GM18870 (cell line): ENCODE data around the gene PTPRC.

ENCODE experiments used
- ATAC-seq: cut with Tn5 transposase; IDR thresholded peaks from one replicate; pipeline ENCODE4 v1.9.1; 2021; ENCODE audit warnings: moderate library complexity; ENCODE audit not compliant: unreplicated experiment

Gene PTPRC

DNA sequence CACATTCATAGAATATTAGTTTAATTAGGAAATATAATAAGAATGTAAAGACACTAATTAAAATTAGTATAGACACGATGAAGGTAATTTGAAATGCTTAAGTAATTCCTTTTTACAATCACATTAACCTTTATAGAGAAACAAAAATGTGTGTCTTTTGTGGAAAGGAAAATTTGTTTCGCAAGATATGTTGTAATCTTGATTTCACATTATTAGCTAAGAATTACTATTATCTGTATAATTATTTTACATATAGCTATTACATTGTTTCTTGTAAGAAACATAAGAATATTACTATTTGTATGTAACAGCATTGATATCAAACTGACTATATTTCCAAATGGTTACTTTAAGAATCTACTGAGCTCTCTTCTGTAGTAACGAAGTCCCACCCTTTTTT, 111.2 kb downstream of the PTPRC start:
- ATAC-seq: no peak

DNA sequence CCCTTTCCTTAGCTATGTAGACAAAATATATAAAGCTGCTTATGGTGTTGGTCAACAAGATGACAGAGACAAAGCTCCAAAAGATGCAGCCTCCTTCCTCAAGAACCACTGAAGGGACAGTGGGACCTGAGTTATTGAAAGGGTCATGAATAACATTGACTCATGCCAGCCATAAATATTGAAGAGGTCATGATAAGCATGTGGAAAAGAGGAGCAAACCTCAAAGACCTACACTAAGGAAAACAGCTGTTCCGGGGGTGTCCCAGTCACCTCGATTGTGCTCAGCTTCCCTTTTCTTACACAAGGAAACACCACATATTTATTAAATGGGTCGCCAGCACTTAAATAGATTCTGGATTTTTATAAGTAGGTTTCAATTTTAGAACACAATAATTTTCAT, 112.9 kb downstream of the PTPRC start:
- no peak for ATAC-seq

DNA sequence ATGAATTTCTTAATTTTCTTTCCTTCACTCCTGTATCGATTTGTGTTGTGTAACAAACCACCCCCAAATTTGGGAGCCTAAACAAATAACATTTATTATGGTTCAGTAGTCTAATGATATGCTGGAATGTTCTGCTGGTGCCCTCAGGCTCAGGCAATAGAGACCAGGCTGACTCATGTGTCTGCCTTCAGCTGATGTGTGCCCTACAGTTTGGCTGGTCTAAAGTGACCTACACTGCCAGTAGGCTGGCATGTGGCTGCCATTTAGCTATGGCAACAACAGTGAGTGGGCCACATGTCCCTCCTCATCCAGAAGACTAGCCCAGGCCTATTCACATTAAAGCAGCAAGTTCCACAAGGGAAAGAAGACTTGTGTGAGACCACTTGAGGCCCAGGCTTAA, 115.8 kb downstream of the PTPRC start:
- no peak for ATAC-seq

DNA sequence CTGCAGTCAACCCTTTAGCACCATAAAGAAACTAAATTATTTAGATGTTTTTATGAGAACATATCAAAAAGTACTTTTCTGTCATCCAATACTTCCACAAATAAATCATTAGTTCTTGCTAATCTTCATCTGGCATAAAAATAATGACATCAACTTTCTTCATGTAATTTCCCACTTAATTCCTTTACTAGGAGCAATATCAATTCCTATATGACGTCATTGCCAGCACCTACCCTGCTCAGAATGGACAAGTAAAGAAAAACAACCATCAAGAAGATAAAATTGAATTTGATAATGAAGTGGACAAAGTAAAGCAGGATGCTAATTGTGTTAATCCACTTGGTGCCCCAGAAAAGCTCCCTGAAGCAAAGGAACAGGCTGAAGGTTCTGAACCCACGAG, 116.9 kb downstream of the PTPRC start:
- no peak for ATAC-seq

DNA sequence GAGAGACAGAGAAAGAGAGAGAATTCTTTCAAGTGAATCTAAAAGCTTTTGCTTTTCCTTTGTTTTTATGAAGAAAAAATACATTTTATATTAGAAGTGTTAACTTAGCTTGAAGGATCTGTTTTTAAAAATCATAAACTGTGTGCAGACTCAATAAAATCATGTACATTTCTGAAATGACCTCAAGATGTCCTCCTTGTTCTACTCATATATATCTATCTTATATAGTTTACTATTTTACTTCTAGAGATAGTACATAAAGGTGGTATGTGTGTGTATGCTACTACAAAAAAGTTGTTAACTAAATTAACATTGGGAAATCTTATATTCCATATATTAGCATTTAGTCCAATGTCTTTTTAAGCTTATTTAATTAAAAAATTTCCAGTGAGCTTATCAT, 117.6 kb downstream of the PTPRC start:
- no peak for ATAC-seq

DNA sequence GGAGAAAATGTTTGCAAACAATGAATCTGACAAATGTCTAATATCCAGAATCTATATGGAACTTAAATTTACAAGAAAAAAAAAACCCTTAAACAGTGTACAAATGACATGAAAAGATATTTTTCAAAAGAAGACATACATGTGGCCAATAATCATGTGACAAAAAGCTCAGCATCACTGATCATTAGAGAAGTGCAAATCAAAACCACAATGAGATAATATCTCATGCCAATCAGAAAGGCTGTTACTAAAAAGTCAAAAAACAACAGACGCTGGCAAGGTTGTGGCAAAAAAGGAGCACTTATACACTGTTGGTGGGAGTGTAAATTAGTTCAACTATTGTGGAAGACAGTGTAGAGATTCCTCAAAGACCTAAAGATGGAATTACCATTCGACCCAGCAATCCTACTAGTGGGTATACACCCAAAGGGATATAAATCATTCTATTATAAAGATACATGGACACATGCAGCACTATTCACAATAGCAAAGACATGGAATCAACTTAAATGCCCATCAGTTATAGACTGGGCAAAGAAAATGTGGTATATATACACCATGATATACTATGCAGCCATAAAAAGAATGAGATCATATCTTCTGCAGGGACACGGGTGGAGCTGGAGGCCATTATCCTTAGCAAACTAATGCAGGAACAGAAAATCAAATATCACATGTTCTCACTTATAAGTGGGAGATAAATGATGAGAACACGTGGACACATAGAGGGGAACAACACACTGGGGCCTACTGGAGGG, 123.2 kb downstream of the PTPRC start:
- ATAC-seq: no peak

DNA sequence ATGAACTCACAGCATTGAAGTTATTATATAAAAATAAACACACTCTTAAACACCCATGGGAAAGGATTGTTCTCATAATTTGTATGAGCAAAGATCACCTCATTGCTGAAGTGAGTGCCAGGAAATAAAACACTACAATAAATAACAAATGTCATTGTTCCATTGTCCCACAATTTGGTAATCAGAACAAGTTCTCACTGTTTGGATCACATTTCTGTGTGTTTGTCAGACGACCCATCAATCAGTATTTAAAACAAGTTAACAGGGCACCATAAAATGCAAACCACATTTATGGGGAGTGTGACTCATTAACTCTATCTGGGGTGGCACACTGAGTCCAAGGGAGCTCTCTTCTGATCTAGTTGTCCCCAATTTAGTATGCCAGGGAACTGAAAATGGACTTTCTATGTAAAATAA, 124.5 kb downstream of the PTPRC start:
- ATAC-seq: no peak

DNA sequence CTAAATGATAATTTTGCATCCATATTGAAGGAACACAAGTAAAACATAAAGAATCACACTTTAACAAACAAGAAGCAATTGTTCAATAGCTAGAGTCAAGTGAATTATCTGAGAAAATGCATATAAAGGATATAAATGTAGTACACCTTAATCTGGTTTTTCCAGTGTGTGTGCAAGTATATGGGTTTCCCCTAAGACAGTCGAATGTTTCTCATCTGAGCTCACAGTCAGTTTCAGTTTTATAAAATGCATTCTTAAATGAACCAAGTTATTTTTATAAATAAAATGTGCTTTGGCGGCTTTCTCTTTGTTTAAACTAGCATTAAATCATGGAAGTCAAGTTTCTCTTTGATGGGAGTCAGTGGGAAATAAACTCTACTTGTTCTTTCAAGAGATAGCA, 125.9 kb downstream of the PTPRC start:
- ATAC-seq: no peak

DNA sequence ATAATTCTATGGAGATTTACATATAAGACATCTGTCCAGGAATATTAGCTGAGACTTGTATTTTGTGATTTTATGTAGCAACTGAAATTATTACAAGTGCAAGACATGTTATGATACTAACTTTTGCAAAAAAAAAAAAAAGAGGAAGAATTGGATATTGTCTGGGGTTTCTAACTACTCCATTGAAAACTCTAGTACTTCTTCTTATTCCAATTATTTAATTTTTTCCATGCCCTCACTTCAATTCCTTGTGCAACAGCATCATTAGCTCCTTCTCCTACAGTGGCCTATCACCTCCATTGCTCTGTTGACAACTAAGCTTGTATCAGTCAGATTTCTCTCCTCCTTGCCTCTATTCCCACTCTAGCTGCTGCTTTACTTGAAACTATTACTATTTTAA, 126.6 kb downstream of the PTPRC start:
- ATAC-seq: no peak

DNA sequence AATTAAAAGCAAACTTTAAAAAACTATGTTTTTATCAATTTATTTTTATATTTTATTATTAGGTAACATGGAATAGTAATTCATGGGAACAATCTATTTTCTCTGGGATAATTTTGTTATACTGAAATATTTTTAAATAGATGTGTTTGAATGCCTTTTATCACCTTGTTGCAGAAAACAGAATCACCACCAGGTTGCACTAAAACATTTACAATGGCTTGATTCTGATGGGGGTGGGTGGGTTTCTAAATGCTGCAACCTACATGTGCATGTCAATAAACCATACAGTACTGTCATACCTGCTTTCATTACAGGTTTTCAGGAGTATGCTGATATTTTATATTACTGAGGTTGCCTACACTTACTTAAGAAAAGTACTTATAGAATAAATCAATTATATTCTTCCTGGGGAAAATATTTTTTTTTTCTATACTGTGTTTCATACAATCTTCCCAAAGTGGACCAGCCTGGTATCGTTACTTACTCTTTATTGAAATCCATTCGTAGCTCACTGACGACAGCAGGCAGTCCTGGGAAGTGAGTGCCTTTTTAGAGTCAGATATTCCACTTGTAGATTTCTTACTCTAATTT, 132.8 kb downstream of the PTPRC start:
- no peak for ATAC-seq

DNA sequence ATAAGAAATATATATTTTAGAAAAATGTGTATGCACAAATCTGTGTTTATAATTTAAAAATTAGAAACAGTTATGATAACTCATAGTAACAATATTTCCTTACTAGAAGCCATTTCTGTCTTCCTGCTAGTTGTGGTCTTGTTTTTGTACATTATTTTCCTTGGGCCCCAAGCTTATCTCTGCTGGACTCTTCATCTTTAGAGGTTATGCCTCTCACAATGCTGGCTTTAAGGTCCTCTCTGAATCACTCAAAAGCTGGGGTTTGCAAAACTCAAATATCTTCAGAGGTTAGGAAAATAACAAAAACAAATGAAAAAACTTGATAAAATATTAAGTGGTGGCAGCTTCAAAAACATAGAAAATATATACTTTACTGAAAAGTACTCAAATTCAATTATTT, 133.8 kb downstream of the PTPRC start:
- ATAC-seq: no peak

DNA sequence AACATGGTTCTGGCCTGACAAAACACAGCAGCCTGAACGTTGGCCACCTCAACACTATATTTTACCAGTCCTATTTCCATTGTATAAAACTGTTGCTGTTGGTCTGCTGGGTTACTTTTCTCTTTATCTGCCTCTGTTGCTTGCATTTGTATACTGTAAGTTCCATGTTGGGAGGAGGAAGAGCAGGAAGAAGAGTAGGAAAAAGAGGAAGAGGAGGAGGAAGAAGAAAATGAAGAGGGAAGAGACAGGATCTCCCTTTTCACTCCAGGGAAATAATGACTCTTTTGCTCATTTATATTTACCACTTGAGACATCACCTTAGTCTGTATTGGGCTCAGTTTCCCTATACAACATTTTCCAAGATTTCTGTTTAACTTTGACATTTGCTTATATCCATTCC, 134.2 kb downstream of the PTPRC start:
- no peak for ATAC-seq

DNA sequence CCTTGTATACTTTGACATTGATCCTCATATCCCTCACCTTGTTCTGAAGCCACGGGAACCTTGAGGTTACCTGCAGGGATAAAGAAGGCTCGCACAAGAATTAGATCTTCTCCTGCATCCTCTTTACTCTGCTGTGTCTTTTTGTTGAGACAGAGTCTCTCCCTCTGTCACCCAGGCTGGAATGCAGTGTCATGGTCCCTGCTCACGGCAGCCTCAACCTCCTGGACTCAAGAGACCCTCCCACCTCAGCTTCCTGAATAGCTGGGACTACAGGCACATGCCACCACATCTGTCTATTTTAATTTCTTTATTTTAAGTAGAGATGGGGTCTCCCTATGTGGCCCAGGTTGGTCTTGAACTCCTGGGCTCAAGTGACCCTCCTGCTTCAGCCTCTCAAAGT, 134.7 kb downstream of the PTPRC start:
- no peak for ATAC-seq

DNA sequence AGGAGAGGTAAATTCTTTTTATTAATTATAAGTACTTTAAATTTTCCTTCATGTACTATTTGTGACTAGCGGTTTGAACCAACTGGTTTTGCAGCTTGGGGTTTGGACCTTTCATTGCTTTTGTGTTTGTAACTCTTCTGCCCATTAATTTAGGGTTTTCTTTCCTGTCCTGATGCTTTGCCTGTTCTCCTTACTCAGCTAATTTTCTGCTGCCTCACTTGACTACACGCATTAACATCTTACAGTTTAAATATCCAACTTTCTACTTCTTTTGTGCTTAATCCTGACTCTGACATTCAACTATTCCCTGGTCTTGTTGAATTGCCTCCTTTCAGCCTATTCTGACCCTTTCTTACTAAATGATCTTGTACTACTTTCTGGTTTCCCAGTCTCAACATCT, 135.6 kb downstream of the PTPRC start:
- no peak for ATAC-seq

DNA sequence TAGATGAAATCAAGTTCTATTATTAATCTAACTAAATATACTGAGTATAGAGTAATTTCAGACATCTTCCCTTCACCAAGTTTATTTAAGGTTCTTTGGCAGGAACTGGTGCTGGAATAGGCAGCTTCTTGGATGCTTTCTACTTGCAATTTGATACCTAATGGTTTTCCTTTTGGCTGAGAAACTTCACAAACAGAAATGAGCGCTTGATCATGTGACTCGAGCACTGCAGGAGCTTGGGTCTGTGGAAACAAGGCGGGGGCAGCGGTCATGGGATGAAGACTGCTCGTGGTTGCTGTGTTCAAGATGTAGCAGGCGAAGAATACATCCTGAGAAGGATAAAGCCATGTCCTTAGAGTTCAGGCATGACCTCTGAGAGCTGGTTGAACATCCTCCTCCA, 136.8 kb downstream of the PTPRC start:
- no peak for ATAC-seq

DNA sequence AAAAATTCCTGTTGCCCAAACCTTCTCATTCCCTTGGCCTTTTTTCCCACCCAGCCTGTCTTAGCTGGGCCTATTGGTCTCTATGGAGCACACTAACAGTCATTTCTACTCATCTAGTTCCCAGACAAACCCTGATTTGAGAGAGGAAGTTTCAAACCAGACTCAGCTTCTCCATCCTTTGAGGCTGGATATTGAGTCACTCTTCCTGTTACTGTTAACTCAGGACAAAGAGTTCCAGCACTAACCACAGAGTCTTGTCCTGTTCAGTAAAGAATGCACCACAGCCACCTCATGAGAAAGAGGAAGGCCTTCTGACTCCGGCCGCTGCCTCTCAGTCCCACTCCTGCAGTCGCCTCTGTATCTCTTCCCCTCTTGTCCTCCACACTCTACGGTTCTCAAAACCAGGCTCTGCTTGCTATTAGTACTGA, 137.8 kb downstream of the PTPRC start:
- no peak for ATAC-seq

DNA sequence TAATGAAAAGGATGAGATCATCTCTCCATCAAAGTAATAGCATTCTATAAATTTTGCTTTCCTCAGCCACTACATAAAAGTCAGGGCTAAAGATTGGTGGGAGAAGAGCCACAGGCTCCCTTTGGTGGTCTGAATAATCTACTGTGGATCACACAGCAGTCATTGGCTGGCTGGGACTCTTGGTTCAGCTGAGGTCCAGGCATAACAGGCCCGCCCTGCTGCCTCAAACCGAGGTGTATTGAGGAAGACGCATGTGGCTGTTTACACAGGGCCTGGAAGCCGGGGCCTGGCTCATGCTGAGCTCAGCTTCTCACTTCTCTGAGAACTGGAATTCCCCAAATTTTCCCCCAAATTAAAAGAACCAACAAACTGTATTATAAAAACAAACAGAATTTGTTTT, 139.2 kb downstream of the PTPRC start:
- no peak for ATAC-seq

DNA sequence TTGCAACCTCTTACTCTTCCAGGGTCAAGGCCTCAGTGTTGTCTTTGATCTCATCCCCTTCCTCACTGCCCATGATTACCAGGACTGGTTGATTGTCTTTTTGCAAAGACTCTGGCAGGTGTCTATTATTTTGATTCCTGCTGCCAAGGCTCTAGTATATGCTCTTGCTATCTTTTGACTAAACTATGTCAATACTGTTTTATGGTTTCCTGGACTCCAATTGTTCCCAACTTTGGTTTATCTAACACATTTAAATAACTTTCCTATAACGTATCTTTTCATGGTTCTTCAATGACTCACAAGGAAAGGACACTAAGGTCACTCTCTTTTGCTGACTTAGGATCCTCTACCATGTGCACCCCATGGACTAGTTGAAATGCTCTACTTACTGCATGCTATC, 141.5 kb downstream of the PTPRC start:
- no peak for ATAC-seq

DNA sequence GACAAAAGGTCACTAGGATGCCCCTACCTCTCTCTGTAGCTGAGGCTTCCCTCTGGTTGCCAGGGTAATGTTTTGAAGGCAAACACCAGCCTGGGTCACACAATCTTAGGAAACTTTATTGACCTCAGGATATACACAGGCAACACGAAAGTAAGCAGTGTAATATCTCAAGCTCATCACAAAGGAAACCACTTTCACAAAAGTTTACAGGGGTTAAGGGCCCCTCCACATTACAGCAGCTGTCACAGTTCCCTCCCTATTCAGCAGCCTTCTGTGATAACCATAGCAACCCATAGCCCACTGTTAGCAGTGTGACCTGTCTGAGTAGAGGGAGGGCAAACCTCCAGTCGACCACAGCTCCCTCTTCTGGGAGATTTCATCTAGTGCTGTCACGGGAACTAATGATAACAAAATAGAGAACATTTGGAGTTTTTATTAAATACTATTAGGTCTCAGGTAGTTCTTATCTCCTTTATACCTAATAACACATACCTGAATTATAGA, 149.8 kb downstream of the PTPRC start:
- ATAC-seq: peak; percentile 84

DNA sequence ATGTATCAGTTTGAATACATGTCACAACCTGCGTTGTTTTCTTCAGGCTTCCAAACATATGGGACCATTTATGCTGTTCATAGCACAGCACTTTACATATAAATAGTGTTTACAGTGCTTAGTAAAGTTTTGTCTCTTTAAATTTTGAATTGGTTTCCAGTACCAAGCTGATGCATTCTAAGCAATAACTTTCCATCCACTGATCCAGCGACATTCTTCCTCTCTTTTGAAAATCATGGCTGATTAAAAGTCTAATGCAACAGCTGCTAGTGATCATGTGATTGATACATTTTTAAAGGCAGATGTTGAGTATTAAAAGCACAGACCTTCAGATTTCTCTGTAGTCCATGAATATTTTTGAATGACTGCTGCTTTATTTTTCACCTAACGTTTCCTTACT, 154.9 kb downstream of the PTPRC start:
- ATAC-seq: no peak

DNA sequence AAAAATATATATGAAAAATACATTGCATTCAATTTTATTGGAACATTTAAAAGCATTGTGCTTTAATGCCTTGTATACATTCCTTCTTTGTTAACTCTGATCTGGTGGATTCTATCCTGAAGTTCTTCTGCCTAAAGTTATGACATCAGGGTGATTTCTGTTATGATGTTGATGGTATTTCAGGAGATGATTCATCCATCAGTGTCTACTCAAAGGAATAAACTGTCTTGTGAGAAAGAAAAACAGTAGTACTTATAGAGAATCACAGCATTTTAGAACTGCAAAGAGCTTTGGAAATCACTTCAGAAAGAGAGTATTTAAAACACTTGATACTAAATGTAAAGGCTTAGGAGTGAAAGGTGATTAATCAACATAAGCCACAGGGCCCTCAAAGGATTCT, 155.7 kb downstream of the PTPRC start:
- no peak for ATAC-seq

DNA sequence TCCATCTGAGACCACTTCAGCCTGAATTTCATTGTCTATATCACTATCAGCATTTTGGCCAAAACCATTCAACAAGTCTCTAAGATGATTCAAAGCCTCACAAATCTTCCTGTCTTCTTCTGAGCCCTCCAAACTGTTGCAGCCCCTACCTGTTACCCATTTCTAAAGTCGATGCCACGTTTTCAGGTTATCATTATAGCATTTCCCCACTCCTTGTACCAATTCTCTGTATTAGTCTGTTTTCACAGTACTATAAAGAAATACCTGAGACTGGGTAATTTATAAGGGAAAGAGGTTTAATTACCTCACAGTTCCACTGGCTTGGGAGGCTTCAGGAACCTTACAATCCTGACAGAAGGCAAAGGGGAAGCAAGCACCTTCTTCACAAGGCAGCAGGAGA, 158.8 kb downstream of the PTPRC start:
- ATAC-seq: no peak

DNA sequence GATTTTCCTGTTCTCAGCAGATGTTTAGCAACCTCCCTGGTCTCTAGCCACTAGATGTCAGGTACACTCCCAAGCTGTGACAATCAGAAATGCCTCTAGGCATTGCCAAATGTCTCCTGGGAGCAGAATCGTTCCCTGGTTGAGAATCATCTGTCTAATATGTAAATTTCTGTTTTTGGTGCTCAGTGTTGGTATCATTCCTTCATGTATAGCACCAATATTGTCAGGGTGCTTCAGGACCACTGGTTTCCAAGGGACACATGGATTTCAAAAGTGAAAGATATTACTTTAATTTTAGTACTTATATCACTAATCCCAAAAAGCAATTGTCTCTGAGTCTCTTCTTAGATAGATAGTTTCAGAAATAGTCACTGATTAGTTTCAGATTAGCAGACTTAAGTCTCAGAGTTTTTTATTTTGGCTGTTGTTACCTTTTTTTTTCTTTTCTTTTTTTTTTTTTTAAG, 160.1 kb downstream of the PTPRC start:
- peak; percentile 86 for ATAC-seq
